Measurements from ENCODE around the gene CCDC6.
"Not testable (repeated sequence)": the region's sequence is repeated elsewhere in the genome, so short reads cannot be mapped to it uniquely, and the experiment has no call there.

Gene CCDC6

GRCh38 chr10:59905066-59905730, 1.2 kb downstream of the CCDC6 start:
- no peak for DNase-seq

GRCh38 chr10:59904426-59905065, 1.8 kb downstream of the CCDC6 start:
- DNase-seq, result no peak

GRCh38 chr10:59903871-59904270, 2.5 kb downstream of the CCDC6 start:
- DNase-seq, result no peak

GRCh38 chr10:59902016-59902415, 4.3 kb downstream of the CCDC6 start:
- no peak for DNase-seq

- no peak for DNase-seq
Observed at GRCh38 chr10:59901470-59901869, 4.9 kb downstream of the CCDC6 start.

GRCh38 chr10:59900048-59900727, 6.2 kb downstream of the CCDC6 start:
- DNase-seq, result no peak

GRCh38 chr10:59898125-59898835, 8.1 kb downstream of the CCDC6 start:
- DNase-seq, result no peak

GRCh38 chr10:59896191-59896590, 10.2 kb downstream of the CCDC6 start:
- no peak for DNase-seq

GRCh38 chr10:59895629-59896116, 10.7 kb downstream of the CCDC6 start:
- no peak for DNase-seq

- DNase-seq, result no peak
Observed at GRCh38 chr10:59894114-59894513, 12.2 kb downstream of the CCDC6 start.

GRCh38 chr10:59892697-59893096, 13.7 kb downstream of the CCDC6 start:
- no peak for DNase-seq

- DNase-seq, result no peak
Observed at GRCh38 chr10:59891936-59892335, 14.4 kb downstream of the CCDC6 start.

- DNase-seq, result no peak
Observed at GRCh38 chr10:59891349-59891748, 15.0 kb downstream of the CCDC6 start.

- no peak for DNase-seq
Observed at GRCh38 chr10:59888781-59889435, 17.4 kb downstream of the CCDC6 start.

GRCh38 chr10:59887972-59888640, 18.2 kb downstream of the CCDC6 start:
- no peak for DNase-seq

GRCh38 chr10:59887006-59887405, 19.4 kb downstream of the CCDC6 start:
- DNase-seq, result no peak

- DNase-seq, result peak in 1 of 2 donors; percentile 83
Observed at GRCh38 chr10:59885430-59886134, 20.8 kb downstream of the CCDC6 start.

GRCh38 chr10:59884893-59885292, 21.5 kb downstream of the CCDC6 start:
- DNase-seq, result not testable (repeated sequence)

GRCh38 chr10:59881640-59882039, 24.7 kb downstream of the CCDC6 start:
- no peak for DNase-seq

GRCh38 chr10:59880971-59881510, 25.3 kb downstream of the CCDC6 start:
- DNase-seq, result no peak

- no peak for DNase-seq
Observed at GRCh38 chr10:59880019-59880717, 26.2 kb downstream of the CCDC6 start.
